GM12891 (cell line): ENCODE measurements around the gene EPB41L5.
A peak's percentile ranks its signal among the peaks of the same experiment; 100 is the strongest.

ENCODE experiments used
- DNase-seq: peaks from one replicate; pipeline ENCODE4 v3.0.0; 2011; ENCODE audit warnings: low spot score; ENCODE audit not compliant: insufficient read length
- FAIRE-seq: peaks from 2 replicates; lab custom pipeline; 2011; peaks lifted over from hg19 to GRCh38; lab: Jason Lieb, UNC
- PAX5 ChIP-seq: IDR thresholded peaks from 2 replicates; pipeline ENCODE4 v1.6.1; 2011; ENCODE audit warnings: low read length, moderate library complexity, mild to moderate bottlenecking; ENCODE audit not compliant: insufficient read depth, severe bottlenecking
- POLR2A ChIP-seq: IDR thresholded peaks from 2 replicates; pipeline ENCODE4 v1.6.1; 2011; ENCODE audit warnings: low read depth, low read length, control low read depth
- POLR2AphosphoS5 ChIP-seq: IDR thresholded peaks from 2 replicates; pipeline ENCODE4 v1.6.1; 2011; ENCODE audit warnings: low read depth, low read length, control low read depth
- POU2F2 ChIP-seq: IDR thresholded peaks from 2 replicates; pipeline ENCODE4 v1.6.1; 2011; ENCODE audit warnings: low read depth, mild to moderate bottlenecking, control low read depth, low read length, moderate library complexity
- SPI1 ChIP-seq: IDR thresholded peaks from 2 replicates; pipeline ENCODE4 v1.6.1; 2011; ENCODE audit warnings: low read depth, low read length, control low read depth
- TAF1 ChIP-seq: IDR thresholded peaks from 2 replicates; pipeline ENCODE4 v1.6.1; 2011; ENCODE audit warnings: low read depth, low read length, control low read depth

The EPB41L5 gene

GRCh38 chr2:120091436-120091835, 78.6 kb downstream of the EPB41L5 start:
- FAIRE-seq (no peak), DNase-seq (no peak)
- TF ChIP-seq POLR2A: no peak
- no peak for TF ChIP-seq SPI1
- no peak for TF ChIP-seq TAF1
- no peak for TF ChIP-seq POLR2AphosphoS5
- TF ChIP-seq POU2F2: no peak
- TF ChIP-seq PAX5: no peak

- DNase-seq (no peak), FAIRE-seq (no peak)
- no peak for TF ChIP-seq PAX5
- TF ChIP-seq TAF1: no peak
- no peak for TF ChIP-seq POLR2A
- no peak for TF ChIP-seq POU2F2
- TF ChIP-seq POLR2AphosphoS5: no peak
- TF ChIP-seq SPI1: no peak
These were observed 81.9 kb downstream of the EPB41L5 start for GRCh38 chr2:120094795-120095194.

GRCh38 chr2:120100627-120101026, 87.8 kb downstream of the EPB41L5 start:
- no peak for TF ChIP-seq TAF1
- TF ChIP-seq POU2F2: no peak
- no peak for TF ChIP-seq POLR2A
- no peak for TF ChIP-seq SPI1
- no peak for TF ChIP-seq POLR2AphosphoS5
- TF ChIP-seq PAX5: no peak
- FAIRE-seq (no peak), DNase-seq (no peak)

GRCh38 chr2:120103723-120104467, 91.0 kb downstream of the EPB41L5 start:
- TF ChIP-seq POU2F2 (no peak), POLR2AphosphoS5 (no peak), PAX5 (no peak), POLR2A (no peak), TAF1 (no peak), SPI1 (no peak)
- peak; percentile 9 for FAIRE-seq
- no peak for DNase-seq

- no peak for TF ChIP-seq TAF1
- TF ChIP-seq POLR2A: no peak
- TF ChIP-seq PAX5: no peak
- no peak for TF ChIP-seq SPI1
- no peak for TF ChIP-seq POU2F2
- no peak for TF ChIP-seq POLR2AphosphoS5
- no peak for FAIRE-seq
- no peak for DNase-seq
These were observed 91.9 kb downstream of the EPB41L5 start for GRCh38 chr2:120104772-120105171.

GRCh38 chr2:120105360-120105759, 92.5 kb downstream of the EPB41L5 start:
- peak; percentile 43 for FAIRE-seq
- peak; percentile 5 for DNase-seq
- TF ChIP-seq POLR2A: no peak
- no peak for TF ChIP-seq POU2F2
- no peak for TF ChIP-seq TAF1
- peak; percentile 49 for TF ChIP-seq SPI1
- no peak for TF ChIP-seq POLR2AphosphoS5
- TF ChIP-seq PAX5: no peak

GRCh38 chr2:120108049-120108448, 95.2 kb downstream of the EPB41L5 start:
- FAIRE-seq (no peak), DNase-seq (no peak)
- TF ChIP-seq PAX5: no peak
- TF ChIP-seq POU2F2: no peak
- TF ChIP-seq POLR2A: no peak
- TF ChIP-seq POLR2AphosphoS5: no peak
- no peak for TF ChIP-seq SPI1
- TF ChIP-seq TAF1: no peak

- FAIRE-seq (no peak), DNase-seq (no peak)
- TF ChIP-seq TAF1 (no peak), POLR2A (no peak), PAX5 (no peak), POLR2AphosphoS5 (no peak), POU2F2 (no peak), SPI1 (no peak)
These were observed 95.9 kb downstream of the EPB41L5 start for GRCh38 chr2:120108749-120109148.

- DNase-seq: peak; percentile 1
These were observed 96.5 kb downstream of the EPB41L5 start for GRCh38 chr2:120109186-120110061.

More at GRCh38 chr2:120109186-120110061, 96.5 kb downstream of the EPB41L5 start:
- no peak for TF ChIP-seq POLR2A
- no peak for TF ChIP-seq PAX5
- no peak for TF ChIP-seq POU2F2
- TF ChIP-seq TAF1: no peak
- TF ChIP-seq SPI1: peak; percentile 81
- no peak for TF ChIP-seq POLR2AphosphoS5
- peak; percentile 82 for FAIRE-seq
